GM20431 (cell line): ENCODE measurements around the gene SLC41A3.

Experiments used
- in situ Hi-C: fragments of 300-500 bp; cut with MseI, MboI; formaldehyde crosslinking; loops from one replicate; pipeline ENCODE4 v1.15.0; 2020; ENCODE audit warnings: low sequenced_read_pairs; ENCODE audit not compliant: unreplicated experiment

The SLC41A3 gene

GRCh38 chr3:126033765-126034164 is 50.2 kb downstream of the SLC41A3 start:
- in situ Hi-C loops, result no loop called here

GRCh38 chr3:126033051-126033745 is 50.7 kb downstream of the SLC41A3 start:
- in situ Hi-C loops, result no loop called here

- in situ Hi-C loops, result no loop called here
Measured at GRCh38 chr3:126031981-126032471, 51.9 kb downstream of the SLC41A3 start.

GRCh38 chr3:126030455-126030854 is 53.5 kb downstream of the SLC41A3 start:
- in situ Hi-C loops, result no loop called here

- in situ Hi-C loops, result no loop called here
Measured at GRCh38 chr3:126029241-126029640, 54.7 kb downstream of the SLC41A3 start.

GRCh38 chr3:126028096-126028495 is 55.8 kb downstream of the SLC41A3 start:
- in situ Hi-C loops, result no loop called here

GRCh38 chr3:126026761-126027160 is 57.2 kb downstream of the SLC41A3 start:
- in situ Hi-C loops, result no loop called here

- in situ Hi-C loops, result no loop called here
Measured at GRCh38 chr3:126026277-126026751, 57.6 kb downstream of the SLC41A3 start.

GRCh38 chr3:126025862-126026261 is 58.1 kb downstream of the SLC41A3 start:
- in situ Hi-C loops, result no loop called here

GRCh38 chr3:126025116-126025729 is 58.7 kb downstream of the SLC41A3 start:
- in situ Hi-C loops, result no loop called here

- in situ Hi-C loops, result no loop called here
Measured at GRCh38 chr3:126024049-126024854, 59.7 kb downstream of the SLC41A3 start.

GRCh38 chr3:126023390-126023789 is 60.5 kb downstream of the SLC41A3 start:
- in situ Hi-C loops, result no loop called here

- in situ Hi-C loops, result no loop called here
Measured at GRCh38 chr3:126022741-126023359, 61.1 kb downstream of the SLC41A3 start.

- in situ Hi-C loops, result no loop called here
Measured at GRCh38 chr3:126021702-126022101, 62.2 kb downstream of the SLC41A3 start.

GRCh38 chr3:126021224-126021623 is 62.7 kb downstream of the SLC41A3 start:
- in situ Hi-C loops, result no loop called here

GRCh38 chr3:126019683-126020082 is 64.2 kb downstream of the SLC41A3 start:
- in situ Hi-C loops, result no loop called here

- in situ Hi-C loops, result no loop called here
Measured at GRCh38 chr3:126018995-126019394, 64.9 kb downstream of the SLC41A3 start.

- in situ Hi-C loops, result no loop called here
Measured at GRCh38 chr3:126018545-126018944, 65.4 kb downstream of the SLC41A3 start.

- in situ Hi-C loops, result no loop called here
Measured at GRCh38 chr3:126017362-126017761, 66.6 kb downstream of the SLC41A3 start.

GRCh38 chr3:126016616-126017015 is 67.3 kb downstream of the SLC41A3 start:
- in situ Hi-C loops, result no loop called here
